GM18909 (cell line): ENCODE data around the gene EFCAB8.
"Not testable (repeated sequence)": the region's sequence is repeated elsewhere in the genome, so short reads cannot be mapped to it uniquely, and the experiment has no call there.

Experiments used
- ATAC-seq: cut with Tn5 transposase; IDR thresholded peaks from one replicate; pipeline ENCODE4 v1.9.1; 2021; ENCODE audit warnings: mild to moderate bottlenecking; ENCODE audit not compliant: unreplicated experiment, poor library complexity

Gene EFCAB8

GRCh38 chr20:32839227-32839981 is 19.3 kb upstream of the EFCAB8 start:
- no peak for ATAC-seq

GRCh38 chr20:32839982-32840285 is 18.8 kb upstream of the EFCAB8 start:
- no peak for ATAC-seq

GRCh38 chr20:32841174-32841573 is 17.5 kb upstream of the EFCAB8 start:
- ATAC-seq, result no peak

- no peak for ATAC-seq
Observed at GRCh38 chr20:32841632-32842031, 17.1 kb upstream of the EFCAB8 start.

- no peak for ATAC-seq
Observed at GRCh38 chr20:32842688-32843524, 15.8 kb upstream of the EFCAB8 start.

- ATAC-seq, result no peak
Observed at GRCh38 chr20:32845786-32846185, 12.9 kb upstream of the EFCAB8 start.

- no peak for ATAC-seq
Observed at GRCh38 chr20:32846852-32847251, 11.9 kb upstream of the EFCAB8 start.

GRCh38 chr20:32847964-32848363 is 10.8 kb upstream of the EFCAB8 start:
- no peak for ATAC-seq

- ATAC-seq, result no peak
Observed at GRCh38 chr20:32848846-32849245, 9.9 kb upstream of the EFCAB8 start.

- no peak for ATAC-seq
Observed at GRCh38 chr20:32849577-32849976, 9.1 kb upstream of the EFCAB8 start.

GRCh38 chr20:32855387-32855786 is 3.3 kb upstream of the EFCAB8 start:
- ATAC-seq, result no peak

GRCh38 chr20:32858189-32858588 is 534 bp upstream of the EFCAB8 start:
- ATAC-seq, result no peak

- ATAC-seq, result no peak
Observed at GRCh38 chr20:32861446-32861845, 2.7 kb downstream of the EFCAB8 start.

GRCh38 chr20:32869562-32869961 is 10.8 kb downstream of the EFCAB8 start:
- no peak for ATAC-seq

GRCh38 chr20:32870526-32870925 is 11.8 kb downstream of the EFCAB8 start:
- ATAC-seq, result not testable (repeated sequence)

- ATAC-seq, result no peak
Observed at GRCh38 chr20:32870985-32871384, 12.3 kb downstream of the EFCAB8 start.

GRCh38 chr20:32871627-32872160 is 13.0 kb downstream of the EFCAB8 start:
- no peak for ATAC-seq

GRCh38 chr20:32872266-32872665 is 13.5 kb downstream of the EFCAB8 start:
- no peak for ATAC-seq

GRCh38 chr20:32875673-32876072 is 16.9 kb downstream of the EFCAB8 start:
- ATAC-seq, result no peak

GRCh38 chr20:32877507-32877906 is 18.8 kb downstream of the EFCAB8 start:
- ATAC-seq, result no peak

GRCh38 chr20:32878820-32879219 is 20.1 kb downstream of the EFCAB8 start:
- ATAC-seq, result no peak
